HG03432 (cell line): ENCODE measurements around the gene PCGF3.
"Not testable (repeated sequence)": the region's sequence is repeated elsewhere in the genome, so short reads cannot be mapped to it uniquely, and the experiment has no call there.

Experiments
- ATAC-seq: cut with Tn5 transposase; IDR thresholded peaks from one replicate; pipeline ENCODE4 v1.9.1; 2021; ENCODE audit warnings: mild to moderate bottlenecking, moderate library complexity; ENCODE audit not compliant: unreplicated experiment

PCGF3 gene

GRCh38 chr4:667545-667925 lies 38.1 kb upstream of the PCGF3 start:
- ATAC-seq = no peak

GRCh38 chr4:668219-668618 lies 37.4 kb upstream of the PCGF3 start:
- not testable (repeated sequence) for ATAC-seq

GRCh38 chr4:669806-670559 lies 35.6 kb upstream of the PCGF3 start:
- ATAC-seq = not testable (repeated sequence)

GRCh38 chr4:671769-672168 lies 33.9 kb upstream of the PCGF3 start:
- no peak for ATAC-seq

GRCh38 chr4:673349-674091 lies 32.1 kb upstream of the PCGF3 start:
- no peak for ATAC-seq

- ATAC-seq = peak; percentile 75
These were observed 31.2 kb upstream of the PCGF3 start, which contains the start of the genes ATP5ME and MYL5 for GRCh38 chr4:674172-675035. Gene ATP5ME (minus strand): TSS chr4:674276. CDS start chr4:674247, 29 bp downstream. Gene MYL5 (plus strand): TSS chr4:674542. CDS start chr4:678027, 3,485 bp downstream.

GRCh38 chr4:675036-675882 lies 30.4 kb upstream of the PCGF3 start:
- peak; percentile 2 for ATAC-seq

- no peak for ATAC-seq
These were observed 29.4 kb upstream of the PCGF3 start for GRCh38 chr4:675980-676870.

GRCh38 chr4:676871-677235 lies 28.8 kb upstream of the PCGF3 start:
- no peak for ATAC-seq

GRCh38 chr4:677431-678293 lies 28.0 kb upstream of the PCGF3 start:
- ATAC-seq = no peak

- no peak for ATAC-seq
These were observed 27.1 kb upstream of the PCGF3 start for GRCh38 chr4:678331-679103.

GRCh38 chr4:679104-679481 lies 26.5 kb upstream of the PCGF3 start:
- ATAC-seq = no peak

- ATAC-seq = no peak
These were observed 26.0 kb upstream of the PCGF3 start for GRCh38 chr4:679629-680028.

- no peak for ATAC-seq
These were observed 25.5 kb upstream of the PCGF3 start for GRCh38 chr4:680091-680490.

GRCh38 chr4:680551-680927 lies 25.1 kb upstream of the PCGF3 start:
- ATAC-seq = peak; percentile 17

GRCh38 chr4:680928-681645 lies 24.5 kb upstream of the PCGF3 start:
- ATAC-seq = peak; percentile 46
